T-helper 1 cell treated with Interleukin-12 subunit alpha and Interleukin-12 subunit beta and Interleukin-4 antibody, amounts not matched to agents 30 ng/mL and 1 ng/mL, for 36 hours (primary cell): Measurements from ENCODE around the gene EXOC8. TPM values are rescaled to one million over a fixed set of nuclear protein-coding genes. Genes with fewer than 3 reads are reported as not detected.
"Not testable (repeated sequence)": the region's sequence is repeated elsewhere in the genome, so short reads cannot be mapped to it uniquely, and the experiment has no call there.

ENCODE experiments used
- intact Hi-C: fragments of 100-400 bp; cut with micrococcal nuclease; formaldehyde crosslinking; loops from one replicate; pipeline ENCODE4 v1.15.1; 2024
- total RNA-seq: library from RNA; stranded (reverse); gene quantifications from 2 replicates; pipeline ENCODE4 v1.2.3, GENCODE V29; 2022

Gene EXOC8
- total RNA-seq, 1 donor from 2014 or later = 22.6 TPM

DNA sequence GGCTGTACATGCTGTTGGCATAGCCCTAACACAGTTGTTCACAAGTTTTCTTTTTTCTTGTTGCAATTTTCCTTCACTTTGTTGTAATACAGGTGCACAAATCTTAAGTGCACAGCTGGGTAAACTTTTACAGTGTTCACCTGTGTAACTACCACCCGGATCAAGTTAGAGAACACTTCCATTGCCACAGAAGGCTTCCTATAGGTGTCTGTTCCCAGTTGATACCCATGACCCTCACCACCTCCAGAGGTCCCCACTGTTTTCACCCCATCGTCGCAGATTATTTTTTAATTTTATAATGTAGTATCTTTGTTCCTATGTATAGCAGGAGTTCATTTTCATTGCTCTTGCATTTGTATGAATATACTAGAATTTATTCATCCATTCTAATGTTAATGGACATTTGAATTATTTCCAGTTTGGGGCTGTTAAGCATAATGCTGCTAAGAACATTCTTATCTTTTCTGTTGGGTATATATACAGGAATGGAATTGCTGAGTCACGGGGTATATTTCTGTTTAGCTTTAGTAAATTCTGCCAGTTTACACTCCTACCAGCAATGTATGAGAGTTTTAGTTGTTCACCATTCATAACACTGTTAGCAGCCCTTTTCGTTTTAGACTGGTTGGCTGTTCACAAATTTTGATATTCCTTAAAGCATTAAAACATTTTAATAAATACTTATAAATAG is 16.8 kb upstream of the EXOC8 start:
- intact Hi-C loops = no loop called here

GRCh38 chr1:231353086-231353485 is 15.4 kb upstream of the EXOC8 start:
- intact Hi-C loops = no loop called here

GRCh38 chr1:231351816-231352215 is 14.2 kb upstream of the EXOC8 start:
- intact Hi-C loops = no loop called here

GRCh38 chr1:231348856-231349255 is 11.2 kb upstream of the EXOC8 start:
- intact Hi-C loops = not testable (repeated sequence)

- intact Hi-C loops = no loop called here
These were observed 10.8 kb upstream of the EXOC8 start for GRCh38 chr1:231348442-231348841.

DNA sequence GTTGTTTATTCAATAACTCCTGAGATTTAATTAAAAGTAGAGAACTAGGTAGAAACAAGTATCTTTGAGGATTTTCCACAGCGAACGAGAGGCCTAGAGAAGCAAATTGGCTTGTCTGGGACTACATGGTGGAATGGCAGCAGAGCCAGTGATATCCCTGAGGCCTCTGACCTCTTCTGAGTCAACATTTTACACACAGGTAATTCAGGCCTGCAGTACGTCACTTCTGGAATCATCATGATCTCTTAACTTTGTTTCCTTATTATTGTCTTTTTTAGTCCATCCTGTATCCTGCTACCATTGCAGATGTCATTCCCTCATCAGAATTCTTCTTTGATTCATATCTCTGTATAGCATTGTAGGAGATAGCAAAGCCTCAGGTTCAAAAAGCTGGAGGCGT is 10.3 kb upstream of the EXOC8 start:
- intact Hi-C loops = no loop called here

DNA sequence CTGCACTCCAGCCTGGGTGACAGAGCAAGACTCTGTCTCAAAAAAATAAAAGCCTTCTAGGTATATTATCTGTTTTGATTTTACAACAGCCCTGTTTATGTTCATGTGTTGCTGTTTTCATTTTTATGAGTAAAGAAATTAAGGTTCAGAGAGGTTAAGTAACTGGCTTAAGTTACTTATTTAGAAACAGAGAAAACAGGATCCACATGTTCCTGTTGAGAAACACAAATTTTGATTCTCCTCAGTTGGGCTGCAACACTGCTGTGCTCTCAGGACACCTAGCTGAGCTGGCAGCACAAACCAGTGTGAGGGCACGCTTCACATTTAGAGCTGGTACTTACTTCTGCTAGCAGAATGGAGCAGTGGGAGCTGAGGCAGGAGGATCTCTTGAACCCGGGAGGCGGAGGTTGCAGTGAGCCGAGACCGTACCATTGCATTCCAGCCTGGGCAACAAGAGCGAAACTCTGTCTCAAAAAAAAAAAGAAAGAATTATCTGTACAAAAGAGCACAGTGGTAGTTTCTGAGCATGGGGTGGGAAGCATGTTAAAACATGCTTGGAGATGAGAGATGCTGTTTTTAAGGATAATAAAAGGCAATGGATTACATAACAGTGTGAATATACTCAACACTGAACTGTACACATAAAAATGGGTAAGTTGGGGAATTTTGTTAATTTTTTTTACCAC is 2.8 kb upstream of the EXOC8 start:
- intact Hi-C loops = no loop called here

DNA sequence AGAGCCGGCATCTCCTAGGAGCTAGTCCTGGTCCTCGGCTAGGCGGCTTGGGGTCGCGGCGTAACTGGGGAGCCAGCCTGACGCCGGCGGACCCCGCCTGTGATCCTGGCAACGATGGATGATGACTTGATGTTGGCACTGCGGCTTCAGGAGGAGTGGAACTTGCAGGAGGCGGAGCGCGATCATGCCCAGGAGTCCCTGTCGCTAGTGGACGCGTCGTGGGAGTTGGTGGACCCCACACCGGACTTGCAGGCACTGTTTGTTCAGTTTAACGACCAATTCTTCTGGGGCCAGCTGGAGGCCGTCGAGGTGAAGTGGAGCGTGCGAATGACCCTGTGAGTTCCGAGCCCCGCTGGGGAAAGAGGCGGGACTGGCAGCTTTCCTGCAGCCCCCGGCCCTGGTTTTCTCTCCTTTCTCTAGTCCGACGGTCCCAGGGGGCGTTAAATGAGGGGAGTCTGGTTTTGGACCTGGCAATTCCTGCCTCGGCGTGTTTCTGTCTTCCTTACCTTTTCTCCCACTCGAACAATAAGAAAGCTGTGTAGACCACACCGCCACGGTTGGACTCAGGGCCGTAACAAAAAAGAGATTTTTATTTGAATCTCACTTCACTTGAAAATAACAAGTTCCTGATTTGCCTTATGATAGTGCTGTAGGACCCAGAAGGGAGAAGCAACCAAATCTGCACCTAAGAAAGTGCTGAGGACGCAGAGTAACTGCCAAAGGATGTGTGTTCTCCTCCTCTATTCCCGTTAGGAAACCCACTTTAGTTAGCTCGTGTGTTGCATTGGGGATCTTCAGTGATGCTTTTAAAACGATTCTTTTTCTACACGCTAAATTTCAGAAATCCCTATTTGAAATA is 847 bp upstream of the EXOC8 start, which contains the start of gene SPRTN:
TSS of gene SPRTN (plus strand) at position 24 of the 859 bp plus-strand sequence. CDS start at position 115, 91 bp downstream.
- intact Hi-C loops = loop anchor here (1.0 to 5.0 kb wide), 10 partner anchors 20 to 1996 kb away; partner anchors contain the start of genes CCSAP, EGLN1, TSNAX and TTC13

DNA sequence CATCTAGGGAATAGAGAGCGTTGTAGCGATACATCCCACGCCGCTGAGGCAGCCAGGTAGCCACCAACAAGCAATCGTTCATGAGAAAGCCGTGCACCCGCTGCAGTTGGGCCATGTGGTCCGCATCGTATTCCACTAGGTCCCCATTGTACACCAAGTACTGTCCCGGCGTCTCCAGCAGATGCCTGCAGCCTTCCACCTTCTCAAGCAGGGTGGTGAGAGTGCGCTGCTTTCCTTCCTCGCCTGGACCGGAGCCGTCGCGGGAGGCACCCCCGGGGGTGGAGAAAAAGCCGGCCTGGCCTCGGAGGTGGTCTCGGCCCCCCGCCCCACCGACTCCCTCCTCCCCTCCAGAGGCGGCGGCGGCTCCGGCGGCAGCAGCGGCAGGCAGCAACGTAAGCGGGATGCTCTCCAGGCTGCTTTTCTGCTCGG is 595 bp downstream of the EXOC8 start:
- intact Hi-C loops = loop anchor here (1.0 to 5.0 kb wide), 6 partner anchors 96 to 1995 kb away; partner anchors contain the start of genes C1orf198, CCSAP, COG2 and GNPAT

GRCh38 chr1:231335663-231336602 is 1.7 kb downstream of the EXOC8 start:
- intact Hi-C loops = loop anchor here (2.0 to 5.0 kb wide), 5 partner anchors 467 to 1994 kb away; partner anchors contain the start of genes C1orf198, CCSAP, COG2 and NTPCR

GRCh38 chr1:231334952-231335351 is 2.7 kb downstream of the EXOC8 start:
- intact Hi-C loops = loop anchor here (5.0 kb wide), 1 partner anchor 1993 kb away; the partner anchor contains the start of gene CCSAP

GRCh38 chr1:231334079-231334666 is 3.5 kb downstream of the EXOC8 start:
- intact Hi-C loops = no loop called here

- intact Hi-C loops = no loop called here
These were observed 4.9 kb downstream of the EXOC8 start for GRCh38 chr1:231332761-231333160.

DNA sequence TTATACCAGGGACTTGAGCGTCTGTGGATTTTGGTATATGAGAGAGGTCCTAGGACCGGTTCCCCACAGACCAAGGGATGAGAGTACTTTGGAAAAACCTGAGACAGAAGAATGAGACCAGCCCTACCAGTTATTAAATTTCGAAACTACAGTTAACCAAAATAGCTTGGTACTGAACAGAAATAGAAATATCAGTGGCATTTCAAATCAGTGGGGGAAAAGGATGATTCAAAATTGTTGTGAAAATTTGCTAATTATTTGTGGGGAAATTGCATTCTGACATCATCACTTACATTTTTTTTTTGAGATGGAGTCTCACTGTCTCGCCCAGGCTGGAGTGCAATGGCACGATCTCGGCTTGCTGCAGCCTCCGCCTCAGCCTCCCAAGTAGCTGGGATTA is 8.2 kb downstream of the EXOC8 start:
- intact Hi-C loops = no loop called here

DNA sequence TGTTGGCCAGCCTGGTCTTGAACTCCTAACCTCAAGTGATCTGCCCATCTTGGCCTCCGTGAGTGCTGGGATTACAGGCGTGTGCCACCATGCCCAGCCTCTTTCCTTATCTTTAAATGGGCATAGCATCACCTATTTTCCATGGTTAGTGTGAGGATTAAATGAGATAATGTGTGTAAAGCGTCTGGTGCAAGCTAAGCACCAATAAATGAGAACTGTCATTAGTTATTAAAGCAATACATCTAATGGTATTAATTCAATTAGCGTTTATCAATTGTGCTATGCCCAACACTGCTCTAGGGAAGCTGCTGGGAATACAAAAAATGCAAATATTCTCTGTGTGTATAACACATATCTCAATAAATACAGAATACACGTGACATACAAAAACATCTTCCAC is 10.0 kb downstream of the EXOC8 start:
- intact Hi-C loops = no loop called here

DNA sequence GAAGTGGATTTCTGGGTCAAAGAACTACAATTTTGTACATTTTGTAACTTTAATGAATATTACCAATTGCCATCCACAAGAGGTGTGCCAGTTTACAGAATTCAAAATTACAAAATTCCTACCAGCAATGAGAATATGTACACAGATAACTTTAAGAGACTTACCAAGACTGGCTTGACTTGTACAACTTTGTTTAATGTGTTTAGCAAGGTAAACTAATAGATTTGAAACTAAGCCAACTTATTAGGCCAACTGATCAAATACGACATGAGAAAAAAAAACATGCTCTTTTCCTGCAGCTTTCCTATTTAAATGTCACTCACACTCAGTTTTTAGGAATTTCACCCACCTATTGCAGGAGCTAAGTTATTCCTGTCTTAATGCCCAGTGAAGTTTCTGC is 11.4 kb downstream of the EXOC8 start:
- intact Hi-C loops = no loop called here

- intact Hi-C loops = no loop called here
These were observed 13.0 kb downstream of the EXOC8 start for GRCh38 chr1:231324660-231325059.

- intact Hi-C loops = no loop called here
These were observed 14.6 kb downstream of the EXOC8 start for GRCh38 chr1:231322880-231323530.

DNA sequence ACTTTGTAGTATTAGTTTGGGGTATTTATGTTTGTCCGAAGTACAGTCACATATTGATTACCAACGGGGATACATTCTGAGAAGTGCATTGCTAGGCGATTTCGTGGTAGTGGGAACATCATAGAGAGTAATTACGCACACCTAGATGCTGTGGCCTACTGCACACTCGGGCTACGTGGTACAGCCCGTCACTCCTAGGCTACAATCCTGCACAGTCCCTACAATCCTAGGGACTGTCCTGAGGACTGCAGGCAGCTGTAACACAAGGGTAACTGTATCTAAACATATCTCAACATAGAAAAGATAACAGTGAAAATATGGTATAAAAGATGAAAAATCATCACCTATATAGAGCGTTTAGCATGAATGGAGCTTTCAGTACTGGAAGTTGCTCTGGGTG is 18.6 kb downstream of the EXOC8 start:
- intact Hi-C loops = no loop called here
